ENCODE measurements around the gene CD40. TPM values are rescaled to one million over a fixed set of nuclear protein-coding genes. Genes with fewer than 3 reads are reported as not detected.

The CD40 gene
- total RNA-seq, 1 experiment from 2014 or later: 7.8 TPM

DNA sequence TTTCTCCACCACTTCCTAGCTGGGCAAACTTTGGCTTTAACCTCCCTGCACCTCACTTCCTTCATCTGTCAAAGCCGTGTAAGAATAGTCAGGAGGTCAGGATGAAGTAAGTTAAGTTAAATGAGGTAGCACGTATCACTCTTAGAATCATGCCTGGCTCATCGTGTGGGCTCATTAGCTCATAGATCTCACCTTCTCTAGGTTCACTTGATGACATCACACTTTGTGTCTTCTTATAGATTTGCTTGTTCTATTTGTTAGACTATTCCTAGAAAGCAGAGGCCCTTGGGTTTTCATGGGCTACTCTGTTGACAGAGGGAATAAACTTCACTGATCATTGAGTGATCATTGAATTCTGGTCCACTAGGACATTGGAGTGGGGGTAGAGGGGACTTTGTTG lies 16.2 kb upstream of the CD40 start:
- Histone ChIP-seq H2BK15ac (ENCODE audit: low read depth, low read length) (no peak overlapping the region), H3K23ac (ENCODE audit: insufficient read length, low read depth, low read length) (no peak overlapping the region), H3K9me3 (ENCODE audit: control insufficient read depth, low read depth, low read length) (no peaks in the 10 kb centered on the region), H4K5ac (ENCODE audit: insufficient read length, low read depth, low read length) (no peak overlapping the region), H4K8ac (replicated peaks; ENCODE audit: insufficient read length, low read depth, low read length) (no peak overlapping the region), H2BK5ac (ENCODE audit: insufficient read length, low read length) (no peak overlapping the region), H2AFZ (ENCODE audit: low read length) (no peak overlapping the region), H3K27ac (ENCODE audit: insufficient read length, low read depth, low read length) (no peak overlapping the region), H4K20me1 (ENCODE audit: control insufficient read depth, insufficient read depth, insufficient read length) (no peaks in the 10 kb centered on the region), H4K91ac (ENCODE audit: insufficient read length, low read depth, low read length) (no peak overlapping the region), H2BK20ac (ENCODE audit: low read depth, low read length, poor library complexity, severe bottlenecking) (no peak overlapping the region), H3K9ac (ENCODE audit: extremely low read depth, insufficient read length, low read length) (no peak overlapping the region), H3K14ac (ENCODE audit: insufficient read depth, low read length) (no peak overlapping the region), H3K4me1 (ENCODE audit: insufficient read depth, low read length) (no peaks in the 10 kb centered on the region), H3K79me2 (ENCODE audit: insufficient read depth, low read length) (no peaks in the 10 kb centered on the region), H2BK12ac (ENCODE audit: insufficient read length, low read depth, low read length) (no peak overlapping the region), H3K79me1 (ENCODE audit: insufficient read depth, low read depth, low read length, poor library complexity, severe bottlenecking) (no peaks in the 10 kb centered on the region), H3K4me2 (ENCODE audit: insufficient read depth, insufficient read length, low read length) (no peak overlapping the region), H3K4ac (ENCODE audit: low read depth, low read length) (no peak overlapping the region), H3K18ac (ENCODE audit: insufficient read length, low read depth, low read length) (no peak overlapping the region), H2BK120ac (ENCODE audit: low read depth, low read length, poor library complexity, severe bottlenecking) (no peak overlapping the region), H3K56ac (ENCODE audit: insufficient read length, low read depth, low read length) (no peak overlapping the region), H3K27me3 (ENCODE audit: insufficient read depth, low read length) (no peaks in the 10 kb centered on the region), H3K23me2 (ENCODE audit: insufficient read length, low read depth, low read length, poor library complexity, severe bottlenecking) (no peaks in the 10 kb centered on the region), H3T11ph (ENCODE audit: low read length) (no peak overlapping the region), H2AK5ac (ENCODE audit: insufficient read length, low read length) (no peak overlapping the region)
- Mint-ChIP-seq H3K4me3 (no peak overlapping the region), H3K4me1 (peaks cover 5 to 6% of the 10 kb centered on the region in 2 experiments; a peak in 3 of 4 replicates), H3K36me3 (ENCODE audit: insufficient read depth in 1 of 3, low read depth in 3 of 3) (no peaks in the 10 kb centered on the region), H3K9me3 (peaks cover 3 to 10% of the 10 kb centered on the region in 2 experiments; a peak in 4 of 5 replicates), H3K27me3 (ENCODE audit: low read depth) (peaks cover 54% of the 10 kb centered on the region), H3K27ac (no peak overlapping the region)
- WGBS (ENCODE audit: extremely low coverage, insufficient read length, low lambda C conversion rate): no CpG with 5 or more reads among the region's 3 CpGs
- TF ChIP-seq, protein P1, sequence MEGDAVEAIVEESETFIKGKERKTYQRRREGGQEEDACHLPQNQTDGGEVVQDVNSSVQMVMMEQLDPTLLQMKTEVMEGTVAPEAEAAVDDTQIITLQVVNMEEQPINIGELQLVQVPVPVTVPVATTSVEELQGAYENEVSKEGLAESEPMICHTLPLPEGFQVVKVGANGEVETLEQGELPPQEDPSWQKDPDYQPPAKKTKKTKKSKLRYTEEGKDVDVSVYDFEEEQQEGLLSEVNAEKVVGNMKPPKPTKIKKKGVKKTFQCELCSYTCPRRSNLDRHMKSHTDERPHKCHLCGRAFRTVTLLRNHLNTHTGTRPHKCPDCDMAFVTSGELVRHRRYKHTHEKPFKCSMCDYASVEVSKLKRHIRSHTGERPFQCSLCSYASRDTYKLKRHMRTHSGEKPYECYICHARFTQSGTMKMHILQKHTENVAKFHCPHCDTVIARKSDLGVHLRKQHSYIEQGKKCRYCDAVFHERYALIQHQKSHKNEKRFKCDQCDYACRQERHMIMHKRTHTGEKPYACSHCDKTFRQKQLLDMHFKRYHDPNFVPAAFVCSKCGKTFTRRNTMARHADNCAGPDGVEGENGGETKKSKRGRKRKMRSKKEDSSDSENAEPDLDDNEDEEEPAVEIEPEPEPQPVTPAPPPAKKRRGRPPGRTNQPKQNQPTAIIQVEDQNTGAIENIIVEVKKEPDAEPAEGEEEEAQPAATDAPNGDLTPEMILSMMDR (conservative IDR thresholded peaks at IDR 0.05): no peak
- no peak for DNase-seq
